B cell (primary cell): ENCODE measurements around the gene MFSD6. TPM values are rescaled to one million over a fixed set of nuclear protein-coding genes. Genes with fewer than 3 reads are reported as not detected.

Experiments used
- ATAC-seq: fragments of 200-7000 bp; cut with Tn5 transposase; one replicate; pipeline ENCODE4 v1.10.0; 2021; ENCODE audit warnings: low read depth, mild to moderate bottlenecking, moderate number of reproducible peaks, moderate library complexity
- CTCF ChIA-PET: fragments of 350-600 bp; sonication (Branson Sonifier 250); formaldehyde crosslinking; loops from one replicate; lab custom pipeline; 2021; ENCODE audit warnings: antibody characterized with exemption, inconsistent platforms; lab: Charles Lee
- POLR2A ChIA-PET: fragments of 350-600 bp; sonication (Branson Sonifier 250); formaldehyde crosslinking; loops from one replicate; lab custom pipeline; 2021; ENCODE audit warnings: antibody characterized with exemption; lab: Charles Lee
- DNase-seq: peaks from one replicate; pipeline ENCODE4 v3.0.0; 2013
- H2AFZ ChIP-seq: 2 replicates; pipeline ENCODE4 v1.6.1; 2012; ENCODE audit warnings: mild to moderate bottlenecking, low read depth, low read length; ENCODE audit not compliant: insufficient read depth, poor library complexity, severe bottlenecking
- H3K27ac ChIP-seq, 2 donors: 1 replicate in 1 of 2; 2 replicates in 1 of 2; pipeline ENCODE4 v1.5.1; 2012 to 2013; ENCODE audit warnings: low read length in 2 of 2, mild to moderate bottlenecking in 2 of 2, moderate library complexity in 1 of 2
- H3K27me3 ChIP-seq, 4 experiments: fragments of 200-600 bp in 1 of 4; sonication (generic) in 1 of 4; replicated peaks in 1 of 4; 1 replicate in 2 of 4; 2 replicates in 2 of 4; pipeline versions ENCODE4 v1.6.1 to v1.7.0; 2013 to 2016; ENCODE audit warnings: low read length in 3 of 4, mild to moderate bottlenecking in 2 of 4, mixed read lengths in 1 of 4, moderate library complexity in 1 of 4; ENCODE audit not compliant: insufficient read depth in 4 of 4, control insufficient read depth in 3 of 4; ENCODE audit errors: control extremely low read depth in 1 of 4
- H3K36me3 ChIP-seq, 2 experiments: replicated peaks in 1 of 2; 1 replicate in 1 of 2; 2 replicates in 1 of 2; pipeline versions ENCODE4 v1.6.1 to v1.7.1; 2013; ENCODE audit warnings: low read length in 1 of 2; ENCODE audit not compliant: insufficient read depth in 2 of 2, control insufficient read depth in 1 of 2; ENCODE audit errors: control extremely low read depth in 1 of 2, extremely low read depth in 1 of 2
- H3K4me1 ChIP-seq, 2 donors: fragments of 200-600 bp in 1 of 2; sonication (generic) in 1 of 2; 1 replicate in 1 of 2; 2 replicates in 1 of 2; pipeline versions ENCODE4 v1.5.1 to v1.6.1; 2013 to 2017; ENCODE audit warnings: low read length in 2 of 2; ENCODE audit not compliant: control insufficient read depth in 2 of 2, insufficient read depth in 2 of 2
- H3K4me2 ChIP-seq: replicated peaks from 2 replicates; pipeline ENCODE3; 2012; ENCODE audit warnings: mild to moderate bottlenecking, low read depth, low read length; ENCODE audit not compliant: poor library complexity, severe bottlenecking
- H3K4me3 ChIP-seq, 5 experiments: fragments of 200-600 bp in 1 of 5; sonication (generic) in 1 of 5; 1 replicate in 3 of 5; 2 replicates in 2 of 5; pipeline versions ENCODE4 v1.5.1 to v1.7.0; 2011 to 2016; ENCODE audit warnings: low read length in 4 of 5, mild to moderate bottlenecking in 4 of 5, low read depth in 2 of 5, control low read depth in 1 of 5, moderate library complexity in 1 of 5; ENCODE audit not compliant: insufficient read depth in 1 of 5; ENCODE audit errors: control extremely low read depth in 1 of 5, extremely low read depth in 1 of 5
- H3K79me2 ChIP-seq: fragments of 200-600 bp; sonication (generic); one replicate; pipeline ENCODE4 v1.6.0; 2016; ENCODE audit warnings: low read length; ENCODE audit not compliant: control insufficient read depth, insufficient read depth
- H3K9ac ChIP-seq: fragments of 200-600 bp; sonication (generic); 2 replicates; pipeline ENCODE4 v1.6.1; 2017; ENCODE audit warnings: mild to moderate bottlenecking, low read length, moderate library complexity
- H3K9me3 ChIP-seq, 3 donors: one replicate each; pipeline versions ENCODE4 v1.6.1 to v1.7.1; 2013; ENCODE audit warnings: low read length in 2 of 3; ENCODE audit not compliant: control insufficient read depth in 2 of 3, insufficient read depth in 1 of 3; ENCODE audit errors: control extremely low read depth in 1 of 3
- H4K20me1 ChIP-seq: 2 replicates; pipeline ENCODE4 v1.6.0; 2012; ENCODE audit warnings: mild to moderate bottlenecking, low read length; ENCODE audit not compliant: insufficient read depth, control insufficient read depth, poor library complexity, severe bottlenecking
- H3K27ac Mint-ChIP-seq: one replicate; pipeline ENCODE4 v1.8.0; 2021; ENCODE audit warnings: mixed read lengths
- H3K27me3 Mint-ChIP-seq: one replicate; pipeline ENCODE4 v1.8.0; 2021; ENCODE audit warnings: mixed read lengths
- H3K4me1 Mint-ChIP-seq: one replicate; pipeline ENCODE4 v1.8.0; 2021; ENCODE audit warnings: mixed read lengths
- H3K4me3 Mint-ChIP-seq: one replicate; pipeline ENCODE4 v1.8.0; 2021; ENCODE audit warnings: mixed read lengths
- H3K9me3 Mint-ChIP-seq: one replicate; pipeline ENCODE4 v1.8.0; 2022; ENCODE audit warnings: mixed read lengths; ENCODE audit not compliant: insufficient read depth
- EZH2 ChIP-seq: IDR thresholded peaks from 2 replicates; pipeline ENCODE4 v1.6.1; 2012; ENCODE audit warnings: borderline replicate concordance, low read depth, mild to moderate bottlenecking, moderate library complexity, low read length; ENCODE audit not compliant: insufficient read depth, poor library complexity, severe bottlenecking
- WGBS: methylation state at CpG from one replicate; pipeline ENCODE4 v1.1.5; 2013; ENCODE audit warnings: missing lambda C conversion rate; ENCODE audit not compliant: insufficient coverage; 5-methylcytosine and 5-hydroxymethylcytosine counted together
- intact Hi-C: fragments of 100-400 bp; cut with micrococcal nuclease; formaldehyde crosslinking; loops from one replicate; pipeline ENCODE4 v1.10.0; 2022
- polyA plus RNA-seq: library from polyadenylated mRNA; depleted of rRNA; stranded (reverse); fragments of >200 nt; gene quantifications from 2 replicates; pipeline ENCODE4 v1.2.3, GENCODE V29; 2012
- total RNA-seq, 2 donors: library from RNA; stranded (reverse); fragments of 120-200 nt in 1 of 2; gene quantifications; 1 replicate in 1 of 2; 2 replicates in 1 of 2; pipeline versions ENCODE4 v1.2.3 to v1.2.4, GENCODE V29; 2013 to 2022
- TF ChIP-seq, protein P1 (sequence below): fragments of 200-600 bp; IDR thresholded peaks from one replicate; pipeline ENCODE4 v1.8.0; 2022; ENCODE audit warnings: antibody characterized with exemption, mild to moderate bottlenecking

Gene MFSD6
- total and polyA plus RNA-seq, 2 donors (not counting 1 experiment from before 2014, with no cell fraction given), result 13.5 to 33.8 TPM

DNA sequence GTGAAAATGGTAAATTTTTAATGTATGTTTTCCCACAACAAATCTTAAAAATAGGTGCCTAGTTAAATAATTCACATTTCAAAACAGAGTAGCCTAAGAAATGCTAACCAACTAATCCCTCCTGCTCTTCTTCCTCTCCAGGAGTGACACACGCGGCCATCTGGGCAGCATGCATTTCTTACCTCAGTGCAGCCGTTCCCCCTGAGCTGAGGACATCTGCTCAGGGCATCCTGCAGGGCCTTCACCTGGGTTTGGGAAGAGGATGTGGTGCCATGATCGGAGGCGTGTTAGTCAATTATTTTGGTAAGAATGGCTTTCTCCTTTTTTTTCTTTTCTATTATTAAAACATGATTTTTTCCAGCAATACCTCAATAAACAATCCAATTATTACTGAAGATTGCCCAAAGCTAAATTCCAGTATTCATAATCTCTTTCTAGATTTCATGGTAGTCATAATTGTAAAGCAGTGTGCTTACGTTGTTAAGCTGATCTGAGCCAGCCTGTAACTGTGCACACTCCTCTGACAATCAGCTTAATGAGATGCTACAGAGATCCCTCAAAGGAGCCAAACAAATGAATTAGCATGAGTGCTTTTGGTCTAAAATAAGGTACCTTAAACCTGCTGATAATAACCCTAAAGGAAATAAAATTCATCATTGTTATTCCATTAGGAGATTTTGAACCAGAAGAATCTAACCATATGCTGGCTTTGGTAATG lies 80.5 kb downstream of the MFSD6 start:
- Mint-ChIP-seq H3K27ac (no peak overlapping the region), H3K27me3 (no peaks in the 10 kb centered on the region), H3K9me3 (peaks cover 6% of the 10 kb centered on the region), H3K4me3 (no peak overlapping the region), H3K4me1 (peaks cover 2% of the 10 kb centered on the region)
- H3K79me2 ChIP-seq, result no peaks in the 10 kb centered on the region
- H3K4me2 ChIP-seq, result no peak overlapping the region
- WGBS, result no CpG with 5 or more reads among the region's 6 CpGs
- H3K4me3 ChIP-seq, result no peak overlapping the region
- no peaks in the 10 kb centered on the region for H3K4me1 ChIP-seq
- intact Hi-C loops, result no loop called here
- no peak overlapping the region for H2AFZ ChIP-seq
- no peak for TF ChIP-seq EZH2
- TF ChIP-seq, protein P1, sequence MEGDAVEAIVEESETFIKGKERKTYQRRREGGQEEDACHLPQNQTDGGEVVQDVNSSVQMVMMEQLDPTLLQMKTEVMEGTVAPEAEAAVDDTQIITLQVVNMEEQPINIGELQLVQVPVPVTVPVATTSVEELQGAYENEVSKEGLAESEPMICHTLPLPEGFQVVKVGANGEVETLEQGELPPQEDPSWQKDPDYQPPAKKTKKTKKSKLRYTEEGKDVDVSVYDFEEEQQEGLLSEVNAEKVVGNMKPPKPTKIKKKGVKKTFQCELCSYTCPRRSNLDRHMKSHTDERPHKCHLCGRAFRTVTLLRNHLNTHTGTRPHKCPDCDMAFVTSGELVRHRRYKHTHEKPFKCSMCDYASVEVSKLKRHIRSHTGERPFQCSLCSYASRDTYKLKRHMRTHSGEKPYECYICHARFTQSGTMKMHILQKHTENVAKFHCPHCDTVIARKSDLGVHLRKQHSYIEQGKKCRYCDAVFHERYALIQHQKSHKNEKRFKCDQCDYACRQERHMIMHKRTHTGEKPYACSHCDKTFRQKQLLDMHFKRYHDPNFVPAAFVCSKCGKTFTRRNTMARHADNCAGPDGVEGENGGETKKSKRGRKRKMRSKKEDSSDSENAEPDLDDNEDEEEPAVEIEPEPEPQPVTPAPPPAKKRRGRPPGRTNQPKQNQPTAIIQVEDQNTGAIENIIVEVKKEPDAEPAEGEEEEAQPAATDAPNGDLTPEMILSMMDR, result no peak
- POLR2A ChIA-PET, result no interaction called here
- ATAC-seq (no peak), DNase-seq (no peak)
- no peaks in the 10 kb centered on the region for H3K27me3 ChIP-seq
- no peak overlapping the region for H3K9ac ChIP-seq
- H4K20me1 ChIP-seq, result no peaks in the 10 kb centered on the region
- H3K9me3 ChIP-seq, result peaks cover 0 to 4% (median 4%) of the 10 kb centered on the region in 3 donors
- CTCF ChIA-PET, result no interaction called here
- no peak overlapping the region for H3K27ac ChIP-seq
- peaks cover 9 to 34% of the 10 kb centered on the region in 2 experiments for H3K36me3 ChIP-seq

DNA sequence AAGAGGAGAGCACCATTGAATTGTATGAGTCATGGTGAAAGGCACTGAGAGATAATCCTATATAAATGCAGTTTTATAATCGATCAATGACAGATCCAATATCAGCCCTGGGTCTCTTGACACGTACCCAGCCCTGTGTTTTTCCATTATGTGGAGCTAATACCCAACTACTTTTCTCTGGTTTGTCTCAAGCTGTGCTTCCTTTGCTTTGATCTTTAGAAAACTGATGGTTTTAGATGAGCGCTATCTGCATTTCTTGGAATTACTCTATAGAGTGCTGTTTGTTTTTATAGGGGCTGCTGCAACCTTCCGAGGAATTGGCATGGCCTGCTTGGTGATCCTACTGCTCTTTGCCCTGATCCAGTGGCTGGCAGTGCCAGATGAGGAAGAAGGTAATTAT lies 81.3 kb downstream of the MFSD6 start:
- Histone ChIP-seq H3K27ac (no peak overlapping the region), H3K9me3 (peaks cover 0 to 4% (median 4%) of the 10 kb centered on the region in 3 donors), H2AFZ (no peak overlapping the region), H3K27me3 (no peaks in the 10 kb centered on the region), H3K4me2 (no peak overlapping the region), H3K79me2 (no peaks in the 10 kb centered on the region), H3K4me3 (no peak overlapping the region), H3K9ac (no peak overlapping the region), H4K20me1 (no peaks in the 10 kb centered on the region), H3K36me3 (peaks cover 9 to 34% of the 10 kb centered on the region in 2 experiments), H3K4me1 (no peaks in the 10 kb centered on the region)
- intact Hi-C loops, result no loop called here
- ATAC-seq, result no peak
- peaks cover 6% of the 10 kb centered on the region for H3K9me3 Mint-ChIP-seq
- peaks cover 9% of the 10 kb centered on the region for H3K4me1 Mint-ChIP-seq
- 94% methylated on average over 2 of the region's 4 CpGs for WGBS
- TF ChIP-seq, protein P1, result no peak
- TF ChIP-seq EZH2, result no peak
- no peak overlapping the region for H3K4me3 Mint-ChIP-seq
- ChIA-PET POLR2A (no interaction called here), CTCF (no interaction called here)
- H3K27me3 Mint-ChIP-seq, result no peaks in the 10 kb centered on the region
- DNase-seq, result no peak
- no peak overlapping the region for H3K27ac Mint-ChIP-seq
